Activated CD4-positive, alpha-beta memory T cell treated with anti-CD3 and anti-CD28 coated beads for 36 hours (primary cell): ENCODE data around the gene SPACA6. TPM values are rescaled to one million over a fixed set of nuclear protein-coding genes. Genes with fewer than 3 reads are reported as not detected.
A peak's percentile ranks its signal among the peaks of the same experiment; 100 is the strongest.

Experiments
- CTCF ChIA-PET: fragments of 350-600 bp; sonication (Branson Sonifier 250); formaldehyde crosslinking; loops from one replicate; lab custom pipeline; 2021; ENCODE audit warnings: antibody characterized with exemption, inconsistent platforms; lab: Charles Lee
- POLR2A ChIA-PET: fragments of 350-600 bp; sonication (Branson Sonifier 250); formaldehyde crosslinking; loops from one replicate; lab custom pipeline; 2021; ENCODE audit warnings: antibody characterized with exemption; lab: Charles Lee
- DNase-seq: peaks from one replicate; pipeline ENCODE4 v3.0.0-alpha.2; 2020
- H3K27ac Mint-ChIP-seq: one replicate; pipeline ENCODE4 v1.8.0; 2021; ENCODE audit warnings: mixed read lengths
- H3K27me3 Mint-ChIP-seq: one replicate; pipeline ENCODE4 v1.8.0; 2021; ENCODE audit warnings: mixed read lengths
- H3K36me3 Mint-ChIP-seq: one replicate; pipeline ENCODE4 v1.8.0; 2021; ENCODE audit warnings: mixed read lengths
- H3K4me1 Mint-ChIP-seq: one replicate; pipeline ENCODE4 v1.8.0; 2021; ENCODE audit warnings: low read depth, mixed read lengths
- H3K4me3 Mint-ChIP-seq: one replicate; pipeline ENCODE4 v1.8.0; 2021; ENCODE audit warnings: mild to moderate bottlenecking, mixed read lengths
- H3K9me3 Mint-ChIP-seq: one replicate; pipeline ENCODE4 v1.8.0; 2021; ENCODE audit warnings: mixed read lengths
- intact Hi-C: fragments of 100-400 bp; cut with micrococcal nuclease; formaldehyde crosslinking; loops from one replicate; pipeline ENCODE4 v1.15.1; 2023
- total RNA-seq, 2 experiments: library from RNA; stranded (reverse); gene quantifications; one replicate each; pipeline ENCODE4 v1.2.3, GENCODE V29; 2021

SPACA6 gene
- total RNA-seq, 2 experiments from 2014 or later, result 10.0 to 14.2 TPM

DNA sequence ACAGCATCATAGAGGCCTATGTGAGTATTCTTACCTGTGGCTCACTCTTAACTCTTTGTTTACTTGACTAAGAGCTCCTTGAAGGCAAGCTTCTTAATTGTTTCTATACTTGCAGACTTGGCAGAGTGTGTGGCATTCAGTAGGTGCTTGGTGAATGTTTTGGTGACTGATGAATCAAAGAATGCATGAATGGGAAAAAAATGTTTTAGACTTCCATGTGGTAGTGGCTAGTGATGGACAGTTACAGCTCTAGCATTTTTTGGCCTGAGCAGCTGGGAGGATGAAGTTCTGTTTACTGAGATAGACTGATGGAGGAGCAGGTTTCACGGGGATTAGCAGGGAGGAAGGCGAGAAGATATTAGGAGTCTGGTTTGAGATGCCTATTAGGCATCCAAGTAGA is 17.0 kb downstream of the SPACA6 start:
- intact Hi-C loops, result loop anchor here (5.0 kb wide), 1 partner anchor 67 kb away; no protein-coding TSS in a partner anchor
- no peak for DNase-seq
- ChIA-PET CTCF (no interaction called here), POLR2A (no interaction called here)
- Mint-ChIP-seq H3K27me3 (peaks cover 7% of the 10 kb centered on the region), H3K4me3 (no peak overlapping the region), H3K27ac (no peak overlapping the region), H3K9me3 (no peaks in the 10 kb centered on the region), H3K36me3 (peaks cover 19% of the 10 kb centered on the region), H3K4me1 (peaks cover 7% of the 10 kb centered on the region)

DNA sequence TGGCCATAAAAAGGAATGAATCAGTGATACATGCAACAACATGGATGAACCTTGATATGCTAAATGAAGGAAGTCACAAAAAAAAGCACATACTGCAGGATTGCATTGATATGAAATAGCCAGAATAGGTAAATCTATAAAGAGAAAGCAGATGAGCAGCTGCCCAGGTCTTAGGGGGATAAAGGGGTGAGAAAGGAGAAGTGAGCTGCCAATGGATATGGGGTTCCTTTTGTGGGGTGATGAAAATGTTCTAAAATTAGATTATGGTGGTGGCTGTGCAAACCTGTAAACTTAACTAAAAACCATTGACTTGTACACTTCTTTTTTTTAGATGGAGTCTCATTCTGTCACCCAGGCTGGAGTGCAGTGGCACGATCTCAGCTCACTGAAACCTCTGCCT is 18.6 kb downstream of the SPACA6 start:
- Mint-ChIP-seq H3K27ac (no peak overlapping the region), H3K9me3 (no peaks in the 10 kb centered on the region), H3K4me1 (no peaks in the 10 kb centered on the region), H3K36me3 (peaks cover 9% of the 10 kb centered on the region), H3K27me3 (peaks cover 7% of the 10 kb centered on the region), H3K4me3 (no peak overlapping the region)
- intact Hi-C loops, result loop anchor here (5.0 kb wide), 1 partner anchor 66 kb away; no protein-coding TSS in a partner anchor
- POLR2A ChIA-PET, result no interaction called here
- DNase-seq, result no peak
- CTCF ChIA-PET, result interaction anchor here (0.6 kb wide), 1 partner anchor 131 kb away, joined by 3 read pairs; no protein-coding TSS in a partner anchor

DNA sequence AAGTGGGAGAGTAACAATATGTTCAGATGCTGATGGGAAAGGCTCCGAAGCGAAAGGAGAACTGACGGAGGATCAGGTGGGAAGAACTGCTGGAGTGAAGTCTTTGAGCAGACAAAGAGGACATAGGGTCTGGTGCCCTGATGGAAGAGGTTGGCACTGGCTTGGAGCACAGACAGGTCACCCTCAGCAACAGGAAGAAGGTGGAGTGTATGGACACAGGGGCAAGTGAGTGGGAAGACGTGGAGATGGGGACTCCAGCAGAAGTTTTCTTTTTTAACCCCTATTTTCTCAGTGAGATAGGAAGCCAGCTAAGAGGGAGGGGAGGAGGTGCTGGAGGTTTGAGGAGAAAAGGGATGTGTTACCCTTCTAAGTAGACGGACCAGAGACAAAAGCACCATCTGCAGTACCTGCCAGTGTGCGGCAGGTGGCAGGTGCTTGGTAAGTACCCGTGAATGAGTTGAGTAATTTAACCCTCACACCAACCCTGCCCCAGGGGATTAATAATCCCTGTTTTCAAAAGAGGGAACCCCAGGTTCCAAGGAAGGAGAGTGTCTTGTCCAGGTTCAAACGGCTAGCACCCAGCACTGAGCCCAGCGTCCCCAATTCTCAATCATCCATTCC is 19.4 kb downstream of the SPACA6 start:
- ChIA-PET CTCF (no interaction called here), POLR2A (no interaction called here)
- peak; percentile 26 for DNase-seq
- H3K4me3 Mint-ChIP-seq, result no peak overlapping the region
- no peaks in the 10 kb centered on the region for H3K9me3 Mint-ChIP-seq
- no peak overlapping the region for H3K27ac Mint-ChIP-seq
- peaks cover 9% of the 10 kb centered on the region for H3K27me3 Mint-ChIP-seq
- no peaks in the 10 kb centered on the region for H3K4me1 Mint-ChIP-seq
- intact Hi-C loops, result loop anchor here (5.0 kb wide), 1 partner anchor 65 kb away; no protein-coding TSS in a partner anchor
- peaks cover 4% of the 10 kb centered on the region for H3K36me3 Mint-ChIP-seq

- Mint-ChIP-seq H3K36me3 (no peaks in the 10 kb centered on the region), H3K27me3 (peaks cover 14% of the 10 kb centered on the region), H3K4me3 (no peak overlapping the region), H3K9me3 (no peaks in the 10 kb centered on the region), H3K27ac (no peak overlapping the region), H3K4me1 (no peaks in the 10 kb centered on the region)
- POLR2A ChIA-PET, result no interaction called here
- no peak for DNase-seq
- intact Hi-C loops, result loop anchor here (5.0 kb wide), 1 partner anchor 64 kb away; no protein-coding TSS in a partner anchor
- CTCF ChIA-PET, result no interaction called here
These were observed 20.5 kb downstream of the SPACA6 start for GRCh38 chr19:51713319-51714285.

- Mint-ChIP-seq H3K27ac (no peak overlapping the region), H3K36me3 (no peaks in the 10 kb centered on the region), H3K27me3 (peaks cover 19% of the 10 kb centered on the region), H3K4me1 (no peaks in the 10 kb centered on the region), H3K9me3 (no peaks in the 10 kb centered on the region), H3K4me3 (no peak overlapping the region)
- CTCF ChIA-PET, result no interaction called here
- intact Hi-C loops, result loop anchor here (5.0 kb wide), 1 partner anchor 62 kb away; no protein-coding TSS in a partner anchor
- no peak for DNase-seq
- POLR2A ChIA-PET, result no interaction called here
These were observed 21.7 kb downstream of the SPACA6 start for GRCh38 chr19:51714848-51715247.

GRCh38 chr19:51715850-51716249 is 22.7 kb downstream of the SPACA6 start:
- Mint-ChIP-seq H3K27ac (no peak overlapping the region), H3K4me3 (no peak overlapping the region), H3K9me3 (no peaks in the 10 kb centered on the region), H3K4me1 (no peaks in the 10 kb centered on the region), H3K27me3 (peaks cover 22% of the 10 kb centered on the region), H3K36me3 (no peaks in the 10 kb centered on the region)
- ChIA-PET CTCF (no interaction called here), POLR2A (no interaction called here)
- intact Hi-C loops, result no loop called here
- DNase-seq, result no peak

- H3K4me3 Mint-ChIP-seq, result no peak overlapping the region
- H3K9me3 Mint-ChIP-seq, result no peaks in the 10 kb centered on the region
- no peak for DNase-seq
- H3K27me3 Mint-ChIP-seq, result peaks cover 22% of the 10 kb centered on the region
- ChIA-PET POLR2A (no interaction called here), CTCF (no interaction called here)
- H3K4me1 Mint-ChIP-seq, result no peaks in the 10 kb centered on the region
- no peaks in the 10 kb centered on the region for H3K36me3 Mint-ChIP-seq
- intact Hi-C loops, result no loop called here
- no peak overlapping the region for H3K27ac Mint-ChIP-seq
These were observed 23.8 kb downstream of the SPACA6 start for GRCh38 chr19:51716925-51717324.

- Mint-ChIP-seq H3K4me1 (no peaks in the 10 kb centered on the region), H3K9me3 (no peaks in the 10 kb centered on the region), H3K27ac (no peak overlapping the region), H3K36me3 (no peaks in the 10 kb centered on the region), H3K27me3 (peaks cover 34% of the 10 kb centered on the region), H3K4me3 (no peak overlapping the region)
- ChIA-PET POLR2A (no interaction called here), CTCF (no interaction called here)
- DNase-seq, result no peak
- intact Hi-C loops, result no loop called here
These were observed 26.3 kb downstream of the SPACA6 start for GRCh38 chr19:51719251-51719988.

DNA sequence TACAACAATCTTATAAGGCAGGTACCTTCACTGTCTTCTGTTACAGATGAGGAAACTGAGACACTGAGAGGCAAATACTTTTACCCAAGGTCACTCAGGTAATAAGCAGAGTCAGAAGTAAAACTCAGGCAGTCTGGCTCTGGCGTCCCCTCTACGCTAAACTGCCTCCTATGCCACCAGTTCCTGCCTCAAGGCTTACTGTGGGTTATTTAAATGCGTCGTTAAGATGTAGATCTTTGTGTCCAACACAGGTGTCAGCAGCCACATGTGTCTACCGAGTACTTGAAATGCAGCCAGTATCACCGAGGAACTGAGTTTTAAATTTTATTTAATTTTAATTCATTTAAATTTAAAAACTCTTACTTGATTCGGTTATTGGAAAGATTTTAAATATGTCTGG is 28.8 kb downstream of the SPACA6 start:
- ChIA-PET CTCF (no interaction called here), POLR2A (no interaction called here)
- DNase-seq, result no peak
- intact Hi-C loops, result no loop called here
- Mint-ChIP-seq H3K4me1 (no peaks in the 10 kb centered on the region), H3K36me3 (no peaks in the 10 kb centered on the region), H3K4me3 (no peak overlapping the region), H3K27me3 (peaks cover 48% of the 10 kb centered on the region), H3K9me3 (no peaks in the 10 kb centered on the region), H3K27ac (no peak overlapping the region)

- H3K27ac Mint-ChIP-seq, result no peak overlapping the region
- no peak for DNase-seq
- no peak overlapping the region for H3K4me3 Mint-ChIP-seq
- no peaks in the 10 kb centered on the region for H3K36me3 Mint-ChIP-seq
- ChIA-PET POLR2A (no interaction called here), CTCF (no interaction called here)
- H3K4me1 Mint-ChIP-seq, result no peaks in the 10 kb centered on the region
- H3K27me3 Mint-ChIP-seq, result peaks cover 50% of the 10 kb centered on the region
- H3K9me3 Mint-ChIP-seq, result no peaks in the 10 kb centered on the region
- intact Hi-C loops, result no loop called here
These were observed 29.4 kb downstream of the SPACA6 start for GRCh38 chr19:51722492-51722891.

- DNase-seq, result no peak
- Mint-ChIP-seq H3K4me1 (no peaks in the 10 kb centered on the region), H3K9me3 (peaks cover 3% of the 10 kb centered on the region), H3K27ac (no peak overlapping the region), H3K4me3 (no peak overlapping the region), H3K27me3 (peaks cover 43% of the 10 kb centered on the region), H3K36me3 (no peaks in the 10 kb centered on the region)
- ChIA-PET POLR2A (no interaction called here), CTCF (no interaction called here)
- intact Hi-C loops, result no loop called here
These were observed 31.4 kb downstream of the SPACA6 start for GRCh38 chr19:51724543-51724942.

GRCh38 chr19:51726049-51726448 is 32.9 kb downstream of the SPACA6 start:
- Mint-ChIP-seq H3K4me1 (no peaks in the 10 kb centered on the region), H3K9me3 (peaks cover 11% of the 10 kb centered on the region), H3K27me3 (peaks cover 33% of the 10 kb centered on the region), H3K27ac (no peak overlapping the region), H3K4me3 (no peak overlapping the region), H3K36me3 (no peaks in the 10 kb centered on the region)
- no peak for DNase-seq
- POLR2A ChIA-PET, result no interaction called here
- intact Hi-C loops, result no loop called here
- CTCF ChIA-PET, result no interaction called here
